AG09309 (cell line): ENCODE measurements around the gene SUFU.

Source experiments
- DNase-seq: peaks from one replicate; pipeline ENCODE4 v3.0.0-alpha.2; 2010; ENCODE audit warnings: low read depth
- H3K4me3 ChIP-seq: 2 replicates; pipeline ENCODE4 v1.5.1; 2011; ENCODE audit warnings: mild to moderate bottlenecking, low read depth, low read length, moderate library complexity; ENCODE audit not compliant: control insufficient read depth
- TF ChIP-seq, protein P1 (sequence below): IDR thresholded peaks from 2 replicates; pipeline ENCODE4 v1.5.1; 2011; ENCODE audit warnings: mild to moderate bottlenecking, low read depth, low read length, inconsistent platforms; ENCODE audit not compliant: insufficient read depth, control insufficient read depth; ENCODE audit errors: missing control alignments

The SUFU gene

GRCh38 chr10:102461187-102462054 is 42.4 kb upstream of the SUFU start:
- TF ChIP-seq, protein P1, sequence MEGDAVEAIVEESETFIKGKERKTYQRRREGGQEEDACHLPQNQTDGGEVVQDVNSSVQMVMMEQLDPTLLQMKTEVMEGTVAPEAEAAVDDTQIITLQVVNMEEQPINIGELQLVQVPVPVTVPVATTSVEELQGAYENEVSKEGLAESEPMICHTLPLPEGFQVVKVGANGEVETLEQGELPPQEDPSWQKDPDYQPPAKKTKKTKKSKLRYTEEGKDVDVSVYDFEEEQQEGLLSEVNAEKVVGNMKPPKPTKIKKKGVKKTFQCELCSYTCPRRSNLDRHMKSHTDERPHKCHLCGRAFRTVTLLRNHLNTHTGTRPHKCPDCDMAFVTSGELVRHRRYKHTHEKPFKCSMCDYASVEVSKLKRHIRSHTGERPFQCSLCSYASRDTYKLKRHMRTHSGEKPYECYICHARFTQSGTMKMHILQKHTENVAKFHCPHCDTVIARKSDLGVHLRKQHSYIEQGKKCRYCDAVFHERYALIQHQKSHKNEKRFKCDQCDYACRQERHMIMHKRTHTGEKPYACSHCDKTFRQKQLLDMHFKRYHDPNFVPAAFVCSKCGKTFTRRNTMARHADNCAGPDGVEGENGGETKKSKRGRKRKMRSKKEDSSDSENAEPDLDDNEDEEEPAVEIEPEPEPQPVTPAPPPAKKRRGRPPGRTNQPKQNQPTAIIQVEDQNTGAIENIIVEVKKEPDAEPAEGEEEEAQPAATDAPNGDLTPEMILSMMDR, result no peak
- DNase-seq, result no peak
- H3K4me3 ChIP-seq, result peak overlapping the region; percentile 41

DNA sequence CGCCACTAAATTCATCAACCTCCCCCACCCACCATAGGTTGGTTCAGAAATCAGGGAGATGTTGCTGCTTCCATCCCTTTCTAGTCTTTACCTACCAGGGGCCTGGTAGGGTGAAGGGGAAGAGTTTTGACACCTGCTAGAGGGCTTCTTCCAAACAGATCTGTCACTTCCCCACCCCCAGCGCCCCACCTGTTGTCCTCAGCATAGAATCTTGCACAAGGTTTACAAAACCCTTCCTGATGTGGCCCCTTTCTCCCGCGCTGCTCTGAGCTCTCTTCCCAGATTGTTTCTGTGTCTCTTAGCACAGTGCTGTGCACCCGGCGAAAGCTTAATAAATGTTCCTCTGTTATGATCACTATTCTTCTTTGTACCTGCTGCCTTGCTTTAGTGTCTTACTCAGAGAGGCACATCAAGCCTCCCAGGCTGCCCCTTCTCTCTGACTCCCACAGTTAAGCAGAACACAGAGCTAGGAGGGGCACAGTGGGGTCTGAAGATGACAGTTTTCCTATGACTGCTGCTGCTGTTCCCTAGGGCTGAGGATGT is 41.2 kb upstream of the SUFU start:
- TF ChIP-seq, protein P1, result no peak
- no peak overlapping the region for H3K4me3 ChIP-seq
- DNase-seq, result no peak

DNA sequence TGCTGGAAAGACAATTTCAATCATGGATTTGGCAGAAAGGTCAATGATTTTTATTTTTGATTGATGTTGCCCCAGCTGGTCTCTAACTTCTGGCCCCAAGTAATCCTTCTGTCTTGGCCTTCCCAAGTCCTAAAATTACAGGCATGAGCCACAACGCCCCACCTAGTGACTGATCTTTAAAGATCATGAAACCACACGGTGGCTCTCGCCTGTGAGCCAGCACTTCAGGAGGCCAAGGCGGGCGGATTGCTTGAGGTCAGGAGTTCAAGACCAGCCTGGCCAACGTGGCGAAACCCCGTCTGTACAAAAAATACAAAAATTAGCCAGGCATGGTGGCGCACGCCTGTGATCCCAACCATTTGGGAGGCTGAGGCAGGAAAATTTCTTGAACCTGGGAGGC is 39.8 kb upstream of the SUFU start:
- TF ChIP-seq, protein P1, result no peak
- no peak overlapping the region for H3K4me3 ChIP-seq
- DNase-seq, result no peak

DNA sequence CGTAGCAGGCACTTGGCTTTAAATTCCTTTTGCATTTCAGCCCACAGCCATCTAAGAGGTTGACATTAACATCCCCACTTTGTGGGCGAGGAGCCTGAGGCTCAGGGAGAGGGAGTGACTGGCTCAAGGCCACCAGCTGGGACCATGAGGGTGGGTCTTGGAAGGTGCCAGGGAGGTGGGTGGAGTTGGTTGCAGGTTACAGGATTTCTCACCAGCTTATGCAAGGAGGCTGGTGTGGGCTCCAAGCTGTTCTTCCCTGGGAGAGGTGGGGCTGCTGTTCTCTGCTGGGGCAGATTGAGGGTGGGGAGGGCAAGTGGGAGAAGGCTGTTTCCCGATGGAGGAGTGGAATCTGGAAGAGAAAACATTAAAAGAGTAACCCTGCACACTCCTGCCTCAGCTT is 38.3 kb upstream of the SUFU start:
- DNase-seq, result no peak

GRCh38 chr10:102467318-102467717 is 36.5 kb upstream of the SUFU start:
- TF ChIP-seq, protein P1, result no peak
- H3K4me3 ChIP-seq, result no peak overlapping the region
- DNase-seq, result no peak

More for the DNA sequence above, 38.3 kb upstream of the SUFU start:
- TF ChIP-seq, protein P1, result no peak
- no peak overlapping the region for H3K4me3 ChIP-seq

DNA sequence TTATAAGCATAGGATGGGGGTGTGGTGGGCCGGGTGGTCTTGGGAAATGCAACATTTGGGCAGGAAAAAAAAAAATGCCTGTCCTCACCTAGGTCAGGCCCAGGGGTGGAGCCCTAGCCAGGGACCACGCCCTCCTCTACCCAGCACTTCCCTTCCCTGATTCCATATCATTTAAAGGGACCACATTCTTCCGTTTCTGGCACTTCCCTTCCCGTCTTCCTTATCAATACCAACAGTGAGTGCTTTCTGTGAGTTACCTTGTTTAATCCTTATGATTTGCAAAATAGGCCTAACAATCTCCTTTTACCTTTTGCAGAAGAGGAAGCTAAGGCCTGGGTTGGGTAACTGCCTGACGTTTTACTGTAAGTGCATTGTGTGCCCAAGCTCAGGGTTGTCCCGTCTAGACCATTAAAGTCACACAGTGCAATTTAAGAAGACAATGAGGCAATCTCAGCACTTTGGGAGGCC is 35.8 kb upstream of the SUFU start:
- no peak overlapping the region for H3K4me3 ChIP-seq
- TF ChIP-seq, protein P1, result no peak
- no peak for DNase-seq
